K562 (cell line): ENCODE results near the gene INS. TPM values are rescaled to one million over a fixed set of nuclear protein-coding genes. Genes with fewer than 3 reads are reported as not detected.

Source experiments
- ATAC-seq: fragments of 200-7000 bp; cut with Tn5 transposase; 3 replicates; pipeline ENCODE4 v1.9.1; 2020; ENCODE audit warnings: moderate library complexity
- BruUV-seq: library from RNA; stranded (reverse); fragments of 400-500 nt; replicated peaks from 2 replicates; lab custom pipeline; 2021; lab: Mats Ljungman, UMichigan
- CTCF ChIA-PET: fragments of 300-600 bp; formaldehyde crosslinking; extraction: SDS; loops from one replicate; lab custom pipeline; 2021; ENCODE audit warnings: low intra/inter-chr PET ratio; lab: Yijun Ruan, JAX
- POLR2A ChIA-PET: fragments of 300-600, 350-650 bp; sonication (Branson Sonifier 250); formaldehyde crosslinking; extraction: SDS; loops from one replicate; lab custom pipeline; 2021; ENCODE audit warnings: antibody characterized with exemption, inconsistent platforms; lab: Yijun Ruan, JAX
- DNase-seq, 4 experiments: peaks; one replicate each; pipeline versions ENCODE4 v3.0.0 to v3.0.0-alpha.2; 2011 to 2018; ENCODE audit warnings: low spot score in 3 of 4, mixed read lengths in 3 of 4; ENCODE audit errors: extremely low read depth in 1 of 4
- FAIRE-seq: peaks from 2 replicates; lab custom pipeline; 2011; peaks lifted over from hg19 to GRCh38; lab: Jason Lieb, UNC
- H2AFZ ChIP-seq: 2 replicates; pipeline ENCODE4 v1.6.0; 2011; ENCODE audit warnings: low read depth, low read length, control low read depth, inconsistent platforms
- H3K27ac ChIP-seq: fragments of 200-600 bp; 3 replicates; pipeline ENCODE4 v1.8.0; 2011; ENCODE audit warnings: low read depth, mild to moderate bottlenecking, control low read depth, inconsistent platforms, low read length, moderate library complexity, mixed read lengths; ENCODE audit errors: extremely low read depth
- H3K27me3 ChIP-seq, 2 experiments: fragments of 300-600 bp in 1 of 2; 2 replicates in 1 of 2; 3 replicates in 1 of 2; pipeline versions ENCODE4 v1.6.0 to v1.8.0; 2011; ENCODE audit warnings: inconsistent platforms in 2 of 2, low read length in 2 of 2, mild to moderate bottlenecking in 1 of 2, mixed read lengths in 1 of 2, moderate library complexity in 1 of 2; ENCODE audit not compliant: control insufficient read depth in 2 of 2, insufficient read depth in 2 of 2
- H3K36me3 ChIP-seq: fragments of 300-600 bp; 3 replicates; pipeline ENCODE4 v1.8.0; 2011; ENCODE audit warnings: mild to moderate bottlenecking, low read length, inconsistent platforms; ENCODE audit not compliant: control insufficient read depth, insufficient read depth
- H3K4me1 ChIP-seq, 2 experiments: fragments of 200-600 bp in 1 of 2; replicated peaks in 1 of 2; 2 replicates in 1 of 2; 3 replicates in 1 of 2; pipeline versions ENCODE4 v1.5.1 to v1.8.0; 2011; ENCODE audit warnings: inconsistent platforms in 2 of 2, low read length in 2 of 2, mild to moderate bottlenecking in 1 of 2, mixed read lengths in 1 of 2, moderate library complexity in 1 of 2; ENCODE audit not compliant: control insufficient read depth in 2 of 2, insufficient read depth in 2 of 2
- H3K4me2 ChIP-seq: 2 replicates; pipeline ENCODE4 v1.6.1; 2011; ENCODE audit warnings: low read length, control low read depth, inconsistent platforms, mixed read lengths; ENCODE audit not compliant: insufficient read depth
- H3K4me3 ChIP-seq: fragments of 200-600 bp; sonication (generic), shearing (Covaris generic); 2 replicates; pipeline ENCODE4 v1.5.1; 2016; ENCODE audit warnings: control low read depth, inconsistent platforms
- H3K79me2 ChIP-seq: fragments of 200-600 bp; 3 replicates; pipeline ENCODE4 v1.8.0; 2011; ENCODE audit warnings: low read length, inconsistent platforms; ENCODE audit not compliant: control insufficient read depth, insufficient read depth
- H3K9ac ChIP-seq, 2 experiments: 2 replicates each; pipeline versions ENCODE4 v1.6.0 to v1.6.1; 2011; ENCODE audit warnings: low read depth in 2 of 2, low read length in 2 of 2, control low read depth in 1 of 2, inconsistent platforms in 1 of 2, mild to moderate bottlenecking in 1 of 2, mixed read lengths in 1 of 2; ENCODE audit not compliant: insufficient read depth in 1 of 2
- H3K9me1 ChIP-seq: one replicate; pipeline ENCODE4 v1.6.0; 2011; ENCODE audit warnings: inconsistent platforms, mild to moderate bottlenecking, low read length, moderate library complexity; ENCODE audit not compliant: control insufficient read depth, insufficient read depth
- H3K9me3 ChIP-seq: replicated peaks from 2 replicates; pipeline ENCODE4 v1.5.1; 2011; ENCODE audit warnings: low read depth, low read length, inconsistent platforms; ENCODE audit not compliant: control insufficient read depth, insufficient read depth
- H4K20me1 ChIP-seq: replicated peaks from 2 replicates; pipeline ENCODE4 v1.6.1; 2011; ENCODE audit warnings: low read length, inconsistent platforms, mixed read lengths; ENCODE audit not compliant: control insufficient read depth, insufficient read depth
- WGBS: fragments of 100-300 bp; shearing (Covaris generic); methylation state at CpG from one replicate; pipeline ENCODE4 v1.1.6; 2016; ENCODE audit warnings: low coverage, mixed read lengths; ENCODE audit not compliant: insufficient coverage; ENCODE audit errors: missing lambda C conversion rate; 5-methylcytosine and 5-hydroxymethylcytosine counted together
- in situ Hi-C: fragments of 300-500 bp; cut with MboI; formaldehyde crosslinking; loops from 4 replicates; pipeline ENCODE4 v1.15.0; 2018; ENCODE audit warnings: inconsistent platforms, mixed read lengths
- intact Hi-C: fragments of 100-400 bp; cut with micrococcal nuclease; formaldehyde crosslinking; loops from 2 replicates; pipeline ENCODE4 v1.14.2; 2022
- polyA plus RNA-seq, 8 experiments: library from polyadenylated mRNA; depleted of rRNA in 4 of 8; stranded (reverse) in 5 of 8; unstranded in 3 of 8; fragments of >200 nt; fragmentation: Nextera tagmentation in 2 of 8; fragmentation: Illumina TruSeq in 1 of 8; extraction: Ambion mirVana in 2 of 8; extraction: Trizol in 1 of 8; gene quantifications; 2 replicates each; pipeline versions ENCODE4 v1.2.1 to v1.2.3, GENCODE V29; 2011 to 2014; ENCODE audit warnings: inconsistent platforms in 1 of 8, missing spikeins in 1 of 8
- total RNA-seq, 7 experiments: library from RNA; depleted of rRNA in 6 of 7; stranded (reverse); fragments of >200 nt in 6 of 7; fragmentation: Illumina TruSeq in 2 of 7; extraction: Trizol in 2 of 7; gene quantifications; 2 replicates each; pipeline versions ENCODE4 v1.2.1 to v1.2.3, GENCODE V29; 2011 to 2021; ENCODE audit warnings: low replicate concordance in 1 of 7
- TF ChIP-seq, protein P1 (sequence below): fragments of 450-650 bp; IDR thresholded peaks from 2 replicates; pipeline ENCODE4 v1.6.1; 2017; ENCODE audit warnings: mild to moderate bottlenecking, moderate library complexity
- TF ChIP-seq, protein P2 (sequence below), 3 experiments: IDR thresholded peaks in 2 of 3; conservative IDR thresholded peaks in 1 of 3; 2 replicates each; pipeline ENCODE4 v1.5.1; 2011 to 2012; ENCODE audit warnings: low read length in 3 of 3, mild to moderate bottlenecking in 3 of 3, control low read depth in 2 of 3, improper control_type of control experiment in 1 of 3, inconsistent platforms in 1 of 3, low read depth in 1 of 3, mixed read lengths in 1 of 3, moderate library complexity in 1 of 3; ENCODE audit not compliant: insufficient read depth in 2 of 3
- TF ChIP-seq, protein P3 (sequence below): IDR thresholded peaks from 2 replicates; pipeline ENCODE4 v1.6.1; 2016; ENCODE audit warnings: missing genetic modification characterization, missing compliant biosample characterization

Gene INS
- total and polyA plus RNA-seq, 9 of the 15 experiments (the other 6 are each of a cell fraction or from before 2014, with no cell fraction given), result not detected

DNA sequence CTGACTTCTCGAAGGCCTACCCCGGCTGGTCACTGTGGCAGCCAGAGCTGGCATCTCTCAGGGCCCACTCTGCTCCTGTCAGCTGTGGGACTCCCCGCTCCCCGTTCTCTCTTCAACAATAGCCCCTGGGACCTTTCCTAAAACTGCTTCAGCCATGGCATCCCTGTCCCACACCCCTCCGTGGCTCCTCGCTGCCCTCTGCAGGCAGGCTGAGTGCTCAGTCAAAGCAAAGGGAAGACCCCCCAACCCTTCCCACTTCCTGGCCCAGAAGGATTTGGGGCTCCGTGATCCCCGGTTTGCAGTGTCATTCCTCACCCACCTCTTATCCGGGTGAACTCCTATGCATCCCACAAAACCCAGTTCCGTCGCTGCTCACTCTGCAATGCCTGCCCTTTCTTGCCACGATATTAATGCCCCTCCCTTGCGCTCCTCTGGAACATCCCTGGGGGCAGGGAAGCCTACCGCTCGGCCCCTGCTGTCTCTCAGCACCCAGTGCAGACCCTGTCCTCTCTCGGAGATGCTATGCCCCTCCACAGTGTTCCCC is 12.2 kb upstream of the INS start:
- ATAC-seq (peak; percentile 34; the same call in 2 of the 3 replicates), DNase-seq (no peak), FAIRE-seq (no peak)
- H3K4me2 ChIP-seq, result no peak overlapping the region
- no peaks in the 10 kb centered on the region; the same call in none of the 2 replicates for H4K20me1 ChIP-seq
- intact Hi-C loops (no loop called here), in situ Hi-C loops (no loop called here)
- H3K4me3 ChIP-seq, result no peak overlapping the region
- H3K9me3 ChIP-seq, result no peaks in the 10 kb centered on the region; the same call in 1 of the 2 replicates
- no peaks in the 10 kb centered on the region for H3K9me1 ChIP-seq
- WGBS, result 3% methylated on average over 10 of the region's 16 CpGs
- H3K36me3 ChIP-seq, result no peaks in the 10 kb centered on the region
- H3K27ac ChIP-seq, result no peak overlapping the region
- H2AFZ ChIP-seq, result no peak overlapping the region
- H3K79me2 ChIP-seq, result no peaks in the 10 kb centered on the region
- no TSS peak for BruUV-seq
- peaks cover 3 to 44% of the 10 kb centered on the region in 2 experiments; a peak in 4 of 5 replicates for H3K27me3 ChIP-seq
- peaks cover 0 to 24% of the 10 kb centered on the region in 2 experiments; a peak in 2 of 5 replicates for H3K4me1 ChIP-seq
- TF ChIP-seq, protein P1, sequence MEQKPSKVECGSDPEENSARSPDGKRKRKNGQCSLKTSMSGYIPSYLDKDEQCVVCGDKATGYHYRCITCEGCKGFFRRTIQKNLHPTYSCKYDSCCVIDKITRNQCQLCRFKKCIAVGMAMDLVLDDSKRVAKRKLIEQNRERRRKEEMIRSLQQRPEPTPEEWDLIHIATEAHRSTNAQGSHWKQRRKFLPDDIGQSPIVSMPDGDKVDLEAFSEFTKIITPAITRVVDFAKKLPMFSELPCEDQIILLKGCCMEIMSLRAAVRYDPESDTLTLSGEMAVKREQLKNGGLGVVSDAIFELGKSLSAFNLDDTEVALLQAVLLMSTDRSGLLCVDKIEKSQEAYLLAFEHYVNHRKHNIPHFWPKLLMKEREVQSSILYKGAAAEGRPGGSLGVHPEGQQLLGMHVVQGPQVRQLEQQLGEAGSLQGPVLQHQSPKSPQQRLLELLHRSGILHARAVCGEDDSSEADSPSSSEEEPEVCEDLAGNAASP, result no peak
- TF ChIP-seq, protein P2, sequence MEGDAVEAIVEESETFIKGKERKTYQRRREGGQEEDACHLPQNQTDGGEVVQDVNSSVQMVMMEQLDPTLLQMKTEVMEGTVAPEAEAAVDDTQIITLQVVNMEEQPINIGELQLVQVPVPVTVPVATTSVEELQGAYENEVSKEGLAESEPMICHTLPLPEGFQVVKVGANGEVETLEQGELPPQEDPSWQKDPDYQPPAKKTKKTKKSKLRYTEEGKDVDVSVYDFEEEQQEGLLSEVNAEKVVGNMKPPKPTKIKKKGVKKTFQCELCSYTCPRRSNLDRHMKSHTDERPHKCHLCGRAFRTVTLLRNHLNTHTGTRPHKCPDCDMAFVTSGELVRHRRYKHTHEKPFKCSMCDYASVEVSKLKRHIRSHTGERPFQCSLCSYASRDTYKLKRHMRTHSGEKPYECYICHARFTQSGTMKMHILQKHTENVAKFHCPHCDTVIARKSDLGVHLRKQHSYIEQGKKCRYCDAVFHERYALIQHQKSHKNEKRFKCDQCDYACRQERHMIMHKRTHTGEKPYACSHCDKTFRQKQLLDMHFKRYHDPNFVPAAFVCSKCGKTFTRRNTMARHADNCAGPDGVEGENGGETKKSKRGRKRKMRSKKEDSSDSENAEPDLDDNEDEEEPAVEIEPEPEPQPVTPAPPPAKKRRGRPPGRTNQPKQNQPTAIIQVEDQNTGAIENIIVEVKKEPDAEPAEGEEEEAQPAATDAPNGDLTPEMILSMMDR (IDR thresholded peaks at IDR 0.05 in 2 of 3, conservative IDR thresholded peaks at IDR 0.05 in 1 of 3; ENCODE audit: insufficient read depth in 2 of 3, low read depth in 1 of 3, low read length in 3 of 3), result peak; percentile 13 to 30 (median 19); a peak in 2 of 6 replicates
- TF ChIP-seq, protein P3, sequence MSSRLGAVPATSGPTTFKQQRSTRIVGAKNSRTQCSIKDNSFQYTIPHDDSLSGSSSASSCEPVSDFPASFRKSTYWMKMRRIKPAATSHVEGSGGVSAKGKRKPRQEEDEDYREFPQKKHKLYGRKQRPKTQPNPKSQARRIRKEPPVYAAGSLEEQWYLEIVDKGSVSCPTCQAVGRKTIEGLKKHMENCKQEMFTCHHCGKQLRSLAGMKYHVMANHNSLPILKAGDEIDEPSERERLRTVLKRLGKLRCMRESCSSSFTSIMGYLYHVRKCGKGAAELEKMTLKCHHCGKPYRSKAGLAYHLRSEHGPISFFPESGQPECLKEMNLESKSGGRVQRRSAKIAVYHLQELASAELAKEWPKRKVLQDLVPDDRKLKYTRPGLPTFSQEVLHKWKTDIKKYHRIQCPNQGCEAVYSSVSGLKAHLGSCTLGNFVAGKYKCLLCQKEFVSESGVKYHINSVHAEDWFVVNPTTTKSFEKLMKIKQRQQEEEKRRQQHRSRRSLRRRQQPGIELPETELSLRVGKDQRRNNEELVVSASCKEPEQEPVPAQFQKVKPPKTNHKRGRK (tag), result no peak
- H3K9ac ChIP-seq, result no peak overlapping the region
- ChIA-PET CTCF (no interaction called here), POLR2A (no interaction called here)
